SK-N-MC (cell line): ENCODE results near the gene ZNF831.

Experiments
- DNase-seq: peaks from one replicate; pipeline ENCODE4 v3.0.0-alpha.2; 2011; ENCODE audit warnings: low read depth, low spot score
- H3K27ac ChIP-seq: fragments of 200-600 bp; sonication (generic); 2 replicates; pipeline ENCODE4 v1.5.1; 2016; ENCODE audit warnings: mixed run types
- H3K36me3 ChIP-seq: fragments of 200-600 bp; sonication (generic); 2 replicates; pipeline ENCODE4 v1.6.1; 2017; ENCODE audit warnings: antibody characterized with exemption, low read length, mixed read lengths; ENCODE audit not compliant: insufficient read depth
- H3K4me3 ChIP-seq: fragments of 200-600 bp; sonication (generic); 2 replicates; pipeline ENCODE4 v1.5.1; 2016
- H3K9ac ChIP-seq: fragments of 200-600 bp; sonication (generic); 2 replicates; pipeline ENCODE4 v1.8.0; 2017; ENCODE audit warnings: mixed run types, mixed read lengths; ENCODE audit not compliant: insufficient read length
- H3K9me3 ChIP-seq: fragments of 200-600 bp; sonication (generic); 2 replicates; pipeline ENCODE4 v1.6.1; 2017; ENCODE audit warnings: low read depth, mild to moderate bottlenecking, antibody characterized with exemption, low read length, moderate library complexity, mixed read lengths
- EZH2 ChIP-seq: fragments of 200-600 bp; sonication (generic); IDR thresholded peaks from one replicate; pipeline ENCODE4 v1.6.1; 2017; ENCODE audit warnings: antibody characterized with exemption
- FOXP2 ChIP-seq: optimal IDR thresholded peaks from 2 replicates; pipeline ENCODE3; 2011; ENCODE audit warnings: mild to moderate bottlenecking, moderate library complexity; ENCODE audit not compliant: insufficient read depth; ENCODE audit errors: extremely low read length, control extremely low read depth
- POLR2AphosphoS5 ChIP-seq: IDR thresholded peaks from 2 replicates; pipeline ENCODE4 v1.6.1; 2012; ENCODE audit warnings: mild to moderate bottlenecking, low read depth, low read length, borderline replicate concordance

Gene ZNF831

GRCh38 chr20:59221707-59222252, 58.2 kb downstream of the ZNF831 start:
- H3K27ac ChIP-seq: no peak overlapping the region
- no peak for DNase-seq
- peak overlapping the region; percentile 73 for H3K9ac ChIP-seq
- H3K36me3 ChIP-seq: no peaks in the 10 kb centered on the region
- no peaks in the 10 kb centered on the region for H3K9me3 ChIP-seq
- no peak for TF ChIP-seq POLR2AphosphoS5
- TF ChIP-seq EZH2: no peak
- TF ChIP-seq FOXP2: no peak
- peak overlapping the region; percentile 81 for H3K4me3 ChIP-seq

- DNase-seq: peak; percentile 10
- TF ChIP-seq EZH2: no peak
- TF ChIP-seq POLR2AphosphoS5: no peak
- H3K9ac ChIP-seq: peak overlapping the region; percentile 73
- no peaks in the 10 kb centered on the region for H3K9me3 ChIP-seq
- no peak overlapping the region for H3K27ac ChIP-seq
- no peaks in the 10 kb centered on the region for H3K36me3 ChIP-seq
- H3K4me3 ChIP-seq: peak overlapping the region; percentile 81
Observed at GRCh38 chr20:59222253-59223181, 58.9 kb downstream of the ZNF831 start.

GRCh38 chr20:59223182-59223601, 59.6 kb downstream of the ZNF831 start:
- Histone ChIP-seq H3K9me3 (no peaks in the 10 kb centered on the region), H3K36me3 (no peaks in the 10 kb centered on the region), H3K4me3 (peak overlapping the region; percentile 81), H3K9ac (no peak overlapping the region), H3K27ac (no peak overlapping the region)
- DNase-seq: no peak
- TF ChIP-seq POLR2AphosphoS5: no peak
- no peak for TF ChIP-seq EZH2
- TF ChIP-seq FOXP2: no peak

GRCh38 chr20:59223750-59224149, 60.1 kb downstream of the ZNF831 start:
- no peak overlapping the region for H3K4me3 ChIP-seq
- no peak overlapping the region for H3K9ac ChIP-seq
- no peak overlapping the region for H3K27ac ChIP-seq
- no peak for DNase-seq
- H3K9me3 ChIP-seq: no peaks in the 10 kb centered on the region
- TF ChIP-seq FOXP2 (no peak), EZH2 (no peak), POLR2AphosphoS5 (no peak)
- no peaks in the 10 kb centered on the region for H3K36me3 ChIP-seq

- TF ChIP-seq EZH2: no peak
- H3K9me3 ChIP-seq: no peaks in the 10 kb centered on the region
- DNase-seq: no peak
Observed at GRCh38 chr20:59224236-59224635, 60.6 kb downstream of the ZNF831 start.

GRCh38 chr20:59230385-59230784, 66.8 kb downstream of the ZNF831 start:
- no peak for TF ChIP-seq EZH2
- no peak for TF ChIP-seq POLR2AphosphoS5
- Histone ChIP-seq H3K4me3 (no peak overlapping the region), H3K9me3 (no peaks in the 10 kb centered on the region), H3K36me3 (no peaks in the 10 kb centered on the region), H3K9ac (no peak overlapping the region), H3K27ac (no peak overlapping the region)
- DNase-seq: no peak

More at GRCh38 chr20:59224236-59224635, 60.6 kb downstream of the ZNF831 start:
- Histone ChIP-seq H3K9ac (no peak overlapping the region), H3K36me3 (no peaks in the 10 kb centered on the region), H3K4me3 (no peak overlapping the region), H3K27ac (no peak overlapping the region)

GRCh38 chr20:59231124-59231804, 67.6 kb downstream of the ZNF831 start:
- Histone ChIP-seq H3K9ac (no peak overlapping the region), H3K36me3 (no peaks in the 10 kb centered on the region), H3K27ac (no peak overlapping the region), H3K4me3 (no peak overlapping the region), H3K9me3 (no peaks in the 10 kb centered on the region)
- no peak for TF ChIP-seq FOXP2
- no peak for DNase-seq

- Histone ChIP-seq H3K27ac (no peak overlapping the region), H3K36me3 (no peaks in the 10 kb centered on the region), H3K4me3 (no peak overlapping the region), H3K9me3 (no peaks in the 10 kb centered on the region), H3K9ac (no peak overlapping the region)
- no peak for DNase-seq
- TF ChIP-seq EZH2: no peak
- no peak for TF ChIP-seq POLR2AphosphoS5
- TF ChIP-seq FOXP2: no peak
Observed at GRCh38 chr20:59232618-59233017, 69.0 kb downstream of the ZNF831 start.
